GM23338 (cell line): ENCODE measurements around the gene FRMD4A. TPM values are rescaled to one million over a fixed set of nuclear protein-coding genes. Genes with fewer than 3 reads are reported as not detected.
A peak's percentile ranks its signal among the peaks of the same experiment; 100 is the strongest.

Source experiments
- ATAC-seq: fragments of 200-7000 bp; cut with Tn5 transposase; 3 replicates; pipeline ENCODE4 v1.9.1; 2020
- DNase-seq: peaks from one replicate; pipeline ENCODE4 v3.0.0-alpha.2; 2015; ENCODE audit warnings: low spot score
- H2AFZ ChIP-seq: fragments of 200-600 bp; sonication (generic); 2 replicates; pipeline ENCODE4 v1.8.0; 2016; ENCODE audit warnings: antibody characterized with exemption, mild to moderate bottlenecking, moderate library complexity
- H3F3A ChIP-seq: fragments of 200-600 bp; sonication (generic); replicated peaks from 2 replicates; pipeline ENCODE4 v1.8.0; 2017; ENCODE audit warnings: antibody characterized with exemption, mixed run types, low read depth
- H3K27ac ChIP-seq: fragments of 200-600 bp; sonication (generic); 2 replicates; pipeline ENCODE4 v1.6.1; 2016; ENCODE audit warnings: low read depth
- H3K27me3 ChIP-seq: fragments of 200-600 bp; sonication (generic); 2 replicates; pipeline ENCODE4 v1.8.0; 2016; ENCODE audit warnings: mild to moderate bottlenecking, mixed run types, moderate library complexity; ENCODE audit not compliant: insufficient read depth
- H3K36me3 ChIP-seq: fragments of 200-600 bp; sonication (generic); 2 replicates; pipeline ENCODE4 v1.8.0; 2016; ENCODE audit warnings: mild to moderate bottlenecking; ENCODE audit not compliant: insufficient read depth
- H3K4me1 ChIP-seq: fragments of 200-600 bp; sonication (generic); 2 replicates; pipeline ENCODE4 v1.8.0; 2016; ENCODE audit warnings: mild to moderate bottlenecking, moderate library complexity; ENCODE audit not compliant: insufficient read depth
- H3K4me2 ChIP-seq: fragments of 200-600 bp; sonication (generic); 2 replicates; pipeline ENCODE4 v1.7.1; 2017; ENCODE audit warnings: mixed run types
- H3K4me3 ChIP-seq: fragments of 200-600 bp; sonication (generic); 2 replicates; pipeline ENCODE4 v1.6.1; 2016; ENCODE audit warnings: mixed run types
- H3K79me2 ChIP-seq: fragments of 200-600 bp; sonication (generic); replicated peaks from 2 replicates; pipeline ENCODE4 v1.8.0; 2017; ENCODE audit warnings: mild to moderate bottlenecking; ENCODE audit not compliant: insufficient read depth
- H3K9me2 ChIP-seq: fragments of 200-600 bp; sonication (generic); 2 replicates; pipeline ENCODE4 v1.8.0; 2017; ENCODE audit not compliant: insufficient read depth
- H4K20me1 ChIP-seq: fragments of 200-600 bp; sonication (generic); replicated peaks from 2 replicates; pipeline ENCODE4 v1.8.0; 2017; ENCODE audit warnings: mild to moderate bottlenecking; ENCODE audit not compliant: insufficient read depth
- H3K27ac Mint-ChIP-seq: 2 replicates; pipeline ENCODE4 v1.8.0; 2020; ENCODE audit warnings: inconsistent platforms, mild to moderate bottlenecking, moderate library complexity, mixed read lengths
- H3K27me3 Mint-ChIP-seq: 3 replicates; pipeline ENCODE4 v1.8.0; 2022; ENCODE audit warnings: low read depth, mild to moderate bottlenecking, moderate library complexity, mixed read lengths, inconsistent platforms; ENCODE audit not compliant: insufficient read depth, poor library complexity
- H3K36me3 Mint-ChIP-seq: 3 replicates; pipeline ENCODE4 v1.8.0; 2021; ENCODE audit warnings: low read depth, mild to moderate bottlenecking, inconsistent platforms, moderate library complexity, mixed read lengths
- H3K4me1 Mint-ChIP-seq: 3 replicates; pipeline ENCODE4 v1.8.0; 2020; ENCODE audit warnings: mild to moderate bottlenecking, inconsistent platforms, mixed read lengths
- H3K4me3 Mint-ChIP-seq: 3 replicates; pipeline ENCODE4 v1.8.0; 2021; ENCODE audit warnings: moderate library complexity, mild to moderate bottlenecking, inconsistent platforms, mixed read lengths
- H3K9me3 Mint-ChIP-seq: 3 replicates; pipeline ENCODE4 v1.8.0; 2020; ENCODE audit warnings: moderate library complexity, mild to moderate bottlenecking, inconsistent platforms, mixed read lengths
- CREB1 ChIP-seq: fragments of 250-450 bp; sonication (Bioruptor Pico); IDR thresholded peaks from 2 replicates; pipeline ENCODE4 v1.5.0; 2020; ENCODE audit warnings: low read depth, mild to moderate bottlenecking, moderate library complexity
- CTCF ChIP-seq, 2 experiments: fragments of 200-600 bp in 1 of 2; sonication (generic) in 1 of 2; conservative IDR thresholded peaks; 2 replicates each; pipeline versions ENCODE4 v1.5.1 to v1.6.1; 2016 to 2017; ENCODE audit warnings: antibody characterized with exemption in 2 of 2, low read depth in 2 of 2, mild to moderate bottlenecking in 2 of 2, moderate library complexity in 1 of 2
- EZH2 ChIP-seq: fragments of 200-600 bp; sonication (generic); IDR thresholded peaks from one replicate; pipeline ENCODE4 v1.8.0; 2017; ENCODE audit warnings: antibody characterized with exemption, mild to moderate bottlenecking, low read depth; ENCODE audit not compliant: unreplicated experiment
- NANOG ChIP-seq: IDR thresholded peaks from 2 replicates; pipeline ENCODE4 v1.6.1; 2016; ENCODE audit warnings: antibody characterized with exemption, borderline replicate concordance
- POLR2AphosphoS5 ChIP-seq: IDR thresholded peaks from 2 replicates; pipeline ENCODE4 v1.6.1; 2016; ENCODE audit warnings: antibody characterized with exemption, low read depth
- STAT1 ChIP-seq: IDR thresholded peaks from one replicate; pipeline ENCODE4 v1.6.1; 2016; ENCODE audit warnings: antibody characterized with exemption; ENCODE audit not compliant: unreplicated experiment
- ZNF114 ChIP-seq: fragments of 250-450 bp; sonication (Bioruptor Pico); IDR thresholded peaks from 2 replicates; pipeline ENCODE4 v1.5.0; 2020; ENCODE audit warnings: mild to moderate bottlenecking, moderate library complexity
- ZNF331 ChIP-seq: fragments of 250-450 bp; sonication (Bioruptor Pico); IDR thresholded peaks from 2 replicates; pipeline ENCODE4 v1.5.0; 2020; ENCODE audit warnings: low read depth, mild to moderate bottlenecking, moderate library complexity
- polyA plus RNA-seq: library from polyadenylated mRNA; unstranded; fragments of >200 nt; fragmentation: Nextera tagmentation; extraction: Ambion mirVana; gene quantifications from 2 replicates; pipeline ENCODE4 v1.2.1, GENCODE V29; 2016
- total RNA-seq: library from RNA; depleted of rRNA; stranded (reverse); fragments of >200 nt; shearing (Covaris generic); gene quantifications from 2 replicates; pipeline ENCODE4 v1.2.3, GENCODE V29; 2014
- TF ChIP-seq, protein P1 (sequence below): IDR thresholded peaks from one replicate; pipeline ENCODE4 v1.6.1; 2018; ENCODE audit warnings: antibody characterized with exemption; ENCODE audit not compliant: unreplicated experiment

The FRMD4A gene
- total and polyA plus RNA-seq, 2 experiments from 2014 or later, result 14.0 to 20.1 TPM

- no peaks in the 10 kb centered on the region for H3K36me3 ChIP-seq
- peaks cover 7% of the 10 kb centered on the region; the same call in 1 of the 2 replicates for H3K9me2 ChIP-seq
- DNase-seq (no peak), ATAC-seq (no peak)
- H3K4me3 Mint-ChIP-seq, result no peak overlapping the region
- peak; percentile 35; the same call in 1 of the 2 replicates for TF ChIP-seq CREB1 (CRISPR knock-in tag)
- TF ChIP-seq STAT1, result no peak
- H2AFZ ChIP-seq, result no peak overlapping the region
- H3K4me3 ChIP-seq, result no peak overlapping the region
- no peaks in the 10 kb centered on the region for H3K9me3 Mint-ChIP-seq
- peaks cover 21% of the 10 kb centered on the region for H3K4me1 ChIP-seq
- H3K27ac ChIP-seq, result peak overlapping the region; percentile 72; the same call in 1 of the 2 replicates
- H3K4me2 ChIP-seq, result no peak overlapping the region
- no peaks in the 10 kb centered on the region for H4K20me1 ChIP-seq
- H3K4me1 Mint-ChIP-seq, result peaks cover 34% of the 10 kb centered on the region
- H3K36me3 Mint-ChIP-seq, result peaks cover 22% of the 10 kb centered on the region
- no peak overlapping the region; the same call in 1 of the 2 replicates for H3K27ac Mint-ChIP-seq
- H3K27me3 Mint-ChIP-seq, result peaks cover 6% of the 10 kb centered on the region
- 0 out of 2 replicates have a peak, but pooled peaks cover 4% of the 10 kb centered on the region for H3F3A ChIP-seq
- no peaks in the 10 kb centered on the region for H3K79me2 ChIP-seq
- no peaks in the 10 kb centered on the region for H3K27me3 ChIP-seq
Observed at GRCh38 chr10:13674645-13675588, 655.8 kb downstream of the FRMD4A start.

- Histone ChIP-seq H3K27me3 (no peaks in the 10 kb centered on the region), H4K20me1 (no peaks in the 10 kb centered on the region), H3K4me2 (peak overlapping the region; percentile 47), H3K79me2 (no peaks in the 10 kb centered on the region), H3K9me2 (peaks cover 7% of the 10 kb centered on the region; the same call in 1 of the 2 replicates), H3K4me1 (peaks cover 21% of the 10 kb centered on the region), H3K27ac (peak overlapping the region; percentile 48), H3K4me3 (peak overlapping the region; percentile 5), H3K36me3 (no peaks in the 10 kb centered on the region), H2AFZ (no peak overlapping the region), H3F3A (0 out of 2 replicates have a peak, but pooled peaks cover 4% of the 10 kb centered on the region)
- ATAC-seq (peak; percentile 77), DNase-seq (peak; percentile 68)
- Mint-ChIP-seq H3K36me3 (peaks cover 29% of the 10 kb centered on the region), H3K27ac (peak overlapping the region; percentile 88), H3K27me3 (no peaks in the 10 kb centered on the region), H3K4me3 (peak overlapping the region; percentile 25), H3K9me3 (no peaks in the 10 kb centered on the region), H3K4me1 (peaks cover 30% of the 10 kb centered on the region)
- TF ChIP-seq ZNF331 (CRISPR knock-in tag), result no peak
- TF ChIP-seq STAT1, result no peak
- no peak for TF ChIP-seq CTCF (conservative IDR thresholded peaks at IDR 0.05; ENCODE audit: low read depth in 2 of 2)
- TF ChIP-seq EZH2, result no peak
- no peak for TF ChIP-seq NANOG
- no peak for TF ChIP-seq POLR2AphosphoS5
- TF ChIP-seq, protein P1, sequence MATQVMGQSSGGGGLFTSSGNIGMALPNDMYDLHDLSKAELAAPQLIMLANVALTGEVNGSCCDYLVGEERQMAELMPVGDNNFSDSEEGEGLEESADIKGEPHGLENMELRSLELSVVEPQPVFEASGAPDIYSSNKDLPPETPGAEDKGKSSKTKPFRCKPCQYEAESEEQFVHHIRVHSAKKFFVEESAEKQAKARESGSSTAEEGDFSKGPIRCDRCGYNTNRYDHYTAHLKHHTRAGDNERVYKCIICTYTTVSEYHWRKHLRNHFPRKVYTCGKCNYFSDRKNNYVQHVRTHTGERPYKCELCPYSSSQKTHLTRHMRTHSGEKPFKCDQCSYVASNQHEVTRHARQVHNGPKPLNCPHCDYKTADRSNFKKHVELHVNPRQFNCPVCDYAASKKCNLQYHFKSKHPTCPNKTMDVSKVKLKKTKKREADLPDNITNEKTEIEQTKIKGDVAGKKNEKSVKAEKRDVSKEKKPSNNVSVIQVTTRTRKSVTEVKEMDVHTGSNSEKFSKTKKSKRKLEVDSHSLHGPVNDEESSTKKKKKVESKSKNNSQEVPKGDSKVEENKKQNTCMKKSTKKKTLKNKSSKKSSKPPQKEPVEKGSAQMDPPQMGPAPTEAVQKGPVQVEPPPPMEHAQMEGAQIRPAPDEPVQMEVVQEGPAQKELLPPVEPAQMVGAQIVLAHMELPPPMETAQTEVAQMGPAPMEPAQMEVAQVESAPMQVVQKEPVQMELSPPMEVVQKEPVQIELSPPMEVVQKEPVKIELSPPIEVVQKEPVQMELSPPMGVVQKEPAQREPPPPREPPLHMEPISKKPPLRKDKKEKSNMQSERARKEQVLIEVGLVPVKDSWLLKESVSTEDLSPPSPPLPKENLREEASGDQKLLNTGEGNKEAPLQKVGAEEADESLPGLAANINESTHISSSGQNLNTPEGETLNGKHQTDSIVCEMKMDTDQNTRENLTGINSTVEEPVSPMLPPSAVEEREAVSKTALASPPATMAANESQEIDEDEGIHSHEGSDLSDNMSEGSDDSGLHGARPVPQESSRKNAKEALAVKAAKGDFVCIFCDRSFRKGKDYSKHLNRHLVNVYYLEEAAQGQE, result no peak
- TF ChIP-seq ZNF114 (CRISPR knock-in tag), result no peak
Observed at GRCh38 chr10:13673156-13673555, 657.6 kb downstream of the FRMD4A start.
